H1 (cell line): ENCODE data around the gene ADAMTS3. TPM values are rescaled to one million over a fixed set of nuclear protein-coding genes. Genes with fewer than 3 reads are reported as not detected.

Source experiments
- CTBP2 ChIP-seq: IDR thresholded peaks from 2 replicates; pipeline ENCODE4 v1.7.0; 2011; ENCODE audit warnings: borderline replicate concordance, mild to moderate bottlenecking, moderate library complexity, mixed read lengths, low read length; ENCODE audit not compliant: insufficient read depth, insufficient read length
- EP300 ChIP-seq, 2 experiments: IDR thresholded peaks; 1 replicate in 1 of 2; 2 replicates in 1 of 2; pipeline ENCODE4 v1.6.1; 2011 to 2012; ENCODE audit warnings: low read depth in 2 of 2, low read length in 2 of 2, mild to moderate bottlenecking in 2 of 2, borderline replicate concordance in 1 of 2, inconsistent platforms in 1 of 2, moderate library complexity in 1 of 2
- TAF1 ChIP-seq: IDR thresholded peaks from 2 replicates; pipeline ENCODE4 v1.6.1; 2011; ENCODE audit warnings: mild to moderate bottlenecking, low read depth, low read length
- polyA plus RNA-seq, 7 experiments: library from polyadenylated mRNA; depleted of rRNA in 3 of 7; stranded (reverse) in 5 of 7; unstranded in 2 of 7; fragments of >200 nt in 5 of 7; fragments of 200-250 nt in 2 of 7; gene quantifications; 1 replicate in 5 of 7; 2 replicates in 1 of 7; 4 replicates in 1 of 7; pipeline versions ENCODE4 v1.2.1 to v1.2.3, GENCODE V29; 2011 to 2013; ENCODE audit warnings: missing spikeins in 2 of 7, mixed read lengths in 2 of 7
- total RNA-seq: library from RNA; stranded (reverse); fragmentation: NEBNext Ultra II Directional; extraction: Animal tissue kit (Norgen Biotek cat#: 25700); gene quantifications from 2 replicates; pipeline ENCODE4 v1.2.1, GENCODE V29; 2021

Gene ADAMTS3
- total and polyA plus RNA-seq, 2 of the 8 experiments (the other 6 are each of a cell fraction or from before 2014, with no cell fraction given), result 1.3 to 3.4 TPM

DNA sequence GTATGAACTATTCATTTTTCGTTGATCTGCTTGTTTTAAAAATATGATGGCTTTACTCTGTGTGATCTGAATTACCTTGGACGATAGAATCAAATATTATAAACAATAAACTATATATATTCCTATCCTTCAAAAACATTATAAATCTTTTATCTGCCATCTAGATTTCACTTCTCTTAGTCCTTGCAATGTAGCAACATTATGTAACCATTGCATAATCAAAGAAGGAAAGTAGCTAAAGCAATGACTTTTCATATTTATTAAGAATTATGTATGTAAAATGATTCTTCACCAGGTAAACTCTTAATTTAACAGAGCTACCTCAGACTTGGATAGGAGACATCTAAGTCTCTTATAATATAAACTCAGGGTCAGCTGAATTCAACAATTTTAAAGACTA lies 210.5 kb downstream of the ADAMTS3 start (continued):
- TF ChIP-seq EP300 (IDR thresholded peaks at IDR 0.05; ENCODE audit: borderline replicate concordance in 1 of 2, low read depth in 2 of 2, low read length in 2 of 2) (no peak), TAF1 (no peak), CTBP2 (no peak)
